ENCODE data around the gene RERE. TPM values are rescaled to one million over a fixed set of nuclear protein-coding genes. Genes with fewer than 3 reads are reported as not detected.
A peak's percentile ranks its signal among the peaks of the same experiment; 100 is the strongest.
"Not testable (repeated sequence)": the region's sequence is repeated elsewhere in the genome, so short reads cannot be mapped to it uniquely, and the experiment has no call there.

RERE gene
- total RNA-seq, 4 donors from 2014 or later: 118 to 244 (median 131) TPM

GRCh38 chr1:8628606-8629005 is 188.8 kb downstream of the RERE start:
- TF ChIP-seq POLR2A (IDR thresholded peaks at IDR 0.05) (no peak), CTCF (IDR thresholded peaks at IDR 0.05) (no peak)
- WGBS, 2 donors: 78 to 79% methylated on average over 2 of the region's 2 CpGs
- H3K36me3 ChIP-seq: no peaks in the 10 kb centered on the region
- no peak for DNase-seq
- no peak overlapping the region for H3K4me3 ChIP-seq (replicated peaks in 1 of 3)
- H3K4me1 ChIP-seq: peaks cover 12 to 29% of the 10 kb centered on the region in 2 donors
- H3K27ac ChIP-seq: no peak overlapping the region
- H3K27me3 ChIP-seq: no peaks in the 10 kb centered on the region
- H3K9me3 ChIP-seq: no peaks in the 10 kb centered on the region
- intact Hi-C loops (cut with DNase I): no loop called here

GRCh38 chr1:8627728-8628127 is 189.7 kb downstream of the RERE start:
- H3K27me3 ChIP-seq: no peaks in the 10 kb centered on the region
- WGBS, 2 donors: 42 to 47% methylated on average over 5 of the region's 5 CpGs
- TF ChIP-seq POLR2A (IDR thresholded peaks at IDR 0.05) (no peak), CTCF (IDR thresholded peaks at IDR 0.05) (no peak)
- intact Hi-C loops (cut with DNase I): no loop called here
- no peaks in the 10 kb centered on the region for H3K9me3 ChIP-seq
- H3K4me1 ChIP-seq: peaks cover 12 to 25% of the 10 kb centered on the region in 2 donors
- H3K27ac ChIP-seq: no peak overlapping the region
- H3K36me3 ChIP-seq: no peaks in the 10 kb centered on the region
- no peak overlapping the region for H3K4me3 ChIP-seq (replicated peaks in 1 of 3)
- peak; percentile 32 to 41 for DNase-seq

DNA sequence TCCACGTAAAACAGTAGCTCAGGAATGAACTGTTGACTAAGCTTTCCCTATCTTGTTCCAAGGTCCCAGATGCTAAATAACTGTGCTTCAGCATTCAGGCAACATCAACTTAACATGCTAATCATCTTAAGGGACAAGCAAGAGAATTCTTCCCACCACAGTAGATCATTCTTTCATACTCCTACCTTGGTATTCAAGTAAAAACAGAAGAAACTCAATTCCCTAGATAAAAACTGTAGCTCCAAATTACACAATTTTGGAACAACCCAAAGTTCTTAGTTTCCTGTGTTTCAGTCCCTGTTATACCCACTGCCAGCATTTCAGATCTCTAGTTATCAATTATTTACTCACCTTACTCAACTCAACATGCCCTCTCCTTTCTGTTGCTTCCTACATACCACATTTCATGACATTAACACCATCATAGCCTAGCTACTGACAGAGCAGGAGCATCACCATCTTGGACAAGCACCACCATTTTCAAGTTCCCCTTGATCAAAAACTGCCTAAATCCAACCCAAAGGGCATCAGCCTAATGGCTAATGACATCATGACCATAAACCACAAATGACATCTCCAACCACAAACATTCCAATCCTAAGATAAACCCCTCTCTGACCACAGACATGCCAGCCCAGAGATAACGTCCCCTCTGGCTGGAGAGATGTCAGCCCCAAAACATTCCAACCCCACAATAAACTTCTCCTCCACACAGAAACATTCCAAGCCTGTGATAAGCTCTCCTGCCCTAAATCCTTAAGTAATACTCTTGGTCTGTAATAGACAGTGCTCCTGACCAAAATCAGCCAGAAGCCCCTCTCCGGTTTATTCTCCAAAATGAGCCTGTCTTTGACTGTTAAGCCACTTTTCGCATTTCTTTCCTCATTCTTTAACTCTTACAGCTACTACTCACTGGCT is 191.2 kb downstream of the RERE start:
- H3K27me3 ChIP-seq: no peaks in the 10 kb centered on the region
- TF ChIP-seq POLR2A (IDR thresholded peaks at IDR 0.05) (no peak), CTCF (IDR thresholded peaks at IDR 0.05) (no peak)
- no peak for DNase-seq
- H3K27ac ChIP-seq: no peak overlapping the region
- WGBS, 2 donors: 72 to 76% methylated on average over 4 of the region's 4 CpGs
- peaks cover 12 to 25% of the 10 kb centered on the region in 2 donors for H3K4me1 ChIP-seq
- intact Hi-C loops (cut with DNase I): no loop called here
- H3K4me3 ChIP-seq (replicated peaks in 1 of 3): no peak overlapping the region
- H3K36me3 ChIP-seq: no peaks in the 10 kb centered on the region
- H3K9me3 ChIP-seq: no peaks in the 10 kb centered on the region

DNA sequence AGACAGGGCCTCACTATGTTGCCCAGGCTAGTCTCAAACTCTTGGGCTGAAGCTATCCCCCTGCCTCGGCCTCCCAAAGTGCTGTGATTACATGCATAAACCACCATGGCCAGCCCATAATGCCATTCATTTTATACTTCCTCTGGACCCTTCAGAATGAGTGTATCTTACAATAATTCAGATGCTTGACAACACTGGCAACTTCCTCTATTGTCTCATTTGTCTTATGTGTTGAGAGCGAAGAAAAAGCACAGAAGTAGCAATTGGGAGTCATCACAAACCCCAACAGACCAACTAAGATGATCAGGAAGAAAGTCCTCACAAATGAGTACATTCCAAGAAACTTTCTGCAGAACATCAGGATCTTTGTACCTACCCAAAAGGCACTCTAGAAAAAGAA is 191.9 kb downstream of the RERE start:
- no peaks in the 10 kb centered on the region for H3K27me3 ChIP-seq
- intact Hi-C loops (cut with DNase I): no loop called here

DNA sequence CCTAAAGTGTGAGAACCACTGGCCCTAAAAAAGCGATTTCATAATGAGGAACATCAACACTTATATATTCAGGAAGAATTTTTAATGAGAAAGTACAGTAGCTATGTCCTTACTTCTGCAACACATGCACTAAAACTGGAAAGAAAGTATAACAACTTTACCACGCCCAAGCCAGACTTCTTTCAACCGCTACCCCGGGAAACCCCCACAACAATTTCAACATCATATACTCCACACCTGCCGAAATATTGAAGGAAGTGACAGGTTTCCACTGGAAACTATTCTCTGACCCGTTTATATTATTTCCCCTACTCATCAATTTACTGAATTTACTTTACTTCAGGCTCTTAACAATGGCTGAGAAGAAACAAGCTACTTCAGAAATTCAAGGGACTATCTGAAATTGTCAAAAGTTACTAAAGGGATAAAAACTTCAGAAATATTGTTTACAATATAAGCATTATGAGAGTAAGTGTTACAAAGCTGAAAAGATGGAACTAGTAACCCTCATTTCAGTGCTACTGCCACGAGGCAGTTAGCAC is 193.7 kb downstream of the RERE start:
- intact Hi-C loops (cut with DNase I); H3K27ac ChIP-seq; H3K4me3 ChIP-seq (replicated peaks in 1 of 3); H3K27me3 ChIP-seq; H3K9me3 ChIP-seq; DNase-seq; H3K36me3 ChIP-seq: not testable (repeated sequence)
- 74 to 81% methylated on average over 7 of the region's 7 CpGs for WGBS, 2 donors
- H3K4me1 ChIP-seq: peaks cover 7 to 20% of the 10 kb centered on the region in 2 donors

More for the DNA sequence above, 191.9 kb downstream of the RERE start:
- Histone ChIP-seq H3K36me3 (no peaks in the 10 kb centered on the region), H3K4me3 (replicated peaks in 1 of 3) (no peak overlapping the region), H3K4me1 (peaks cover 12 to 25% of the 10 kb centered on the region in 2 donors), H3K9me3 (no peaks in the 10 kb centered on the region), H3K27ac (no peak overlapping the region)
- WGBS, 2 donors: 84 to 91% methylated on average over 2 of the region's 2 CpGs
- no peak for TF ChIP-seq POLR2A (IDR thresholded peaks at IDR 0.05)
- no peak for TF ChIP-seq CTCF (IDR thresholded peaks at IDR 0.05)
- no peak for DNase-seq

- H3K4me3 ChIP-seq (replicated peaks in 1 of 3); intact Hi-C loops (cut with DNase I); DNase-seq; H3K36me3 ChIP-seq; H3K27me3 ChIP-seq; H3K27ac ChIP-seq; H3K9me3 ChIP-seq: not testable (repeated sequence)
- WGBS, 2 donors: 70 to 72% methylated on average over 2 of the region's 2 CpGs
- peaks cover 7 to 17% of the 10 kb centered on the region in 2 donors for H3K4me1 ChIP-seq
Measured at GRCh38 chr1:8621785-8622348, 195.6 kb downstream of the RERE start.

- H3K27me3 ChIP-seq; DNase-seq; H3K27ac ChIP-seq; H3K4me3 ChIP-seq (replicated peaks in 1 of 3); H3K9me3 ChIP-seq; intact Hi-C loops (cut with DNase I); H3K36me3 ChIP-seq: not testable (repeated sequence)
- WGBS, 2 donors: 75 to 85% methylated on average over 9 of the region's 9 CpGs
- H3K4me1 ChIP-seq: peaks cover 7 to 11% of the 10 kb centered on the region in 2 donors
Measured at GRCh38 chr1:8621034-8621582, 196.3 kb downstream of the RERE start.

DNA sequence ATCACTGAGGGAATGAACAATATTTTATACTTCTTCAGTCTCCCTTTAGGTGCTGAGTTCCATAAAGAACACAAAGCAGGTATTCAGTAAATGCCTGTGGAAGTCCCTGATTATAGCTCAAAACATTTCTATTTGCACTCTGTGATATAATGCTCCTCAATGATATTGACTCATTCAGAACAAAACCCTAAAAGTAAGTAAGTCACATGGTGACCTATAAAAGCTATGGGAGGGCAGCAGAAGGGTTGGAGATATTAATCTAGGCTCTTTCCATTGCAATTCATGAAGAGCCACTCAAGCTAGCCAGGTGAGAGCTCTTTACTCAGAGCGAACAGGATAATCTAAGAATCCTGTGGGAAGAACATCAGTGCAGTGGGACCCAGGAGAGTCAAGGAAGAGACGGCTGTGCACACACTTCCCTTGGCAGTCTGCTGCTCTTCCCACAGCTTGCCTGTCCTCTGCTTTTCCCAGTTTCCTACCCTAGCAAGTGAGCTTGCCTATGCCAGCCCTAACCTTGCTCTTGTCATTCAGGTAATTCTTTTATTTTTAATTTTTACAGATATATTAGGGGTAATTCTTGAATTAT is 197.4 kb downstream of the RERE start:
- H3K27ac ChIP-seq; H3K27me3 ChIP-seq; H3K4me1 ChIP-seq; H3K9me3 ChIP-seq; intact Hi-C loops (cut with DNase I); H3K4me3 ChIP-seq (replicated peaks in 1 of 3); DNase-seq; H3K36me3 ChIP-seq: not testable (repeated sequence)
- 21 to 67% methylated on average over 2 of the region's 2 CpGs for WGBS, 2 donors

All from thyroid gland (tissue), 4 donors.